D721Med (cell line): ENCODE results near the gene UNC119.

Experiments
- DNase-seq: peaks from one replicate; pipeline ENCODE4 v3.0.0; 2011; ENCODE audit warnings: low spot score; ENCODE audit not compliant: insufficient read length
- FAIRE-seq: peaks from 2 replicates; lab custom pipeline; 2011; peaks lifted over from hg19 to GRCh38; lab: Jason Lieb, UNC
- TF ChIP-seq, protein P1 (sequence below): IDR thresholded peaks from 2 replicates; pipeline ENCODE4 v1.5.1; 2012; ENCODE audit warnings: mild to moderate bottlenecking, control low read depth; ENCODE audit not compliant: insufficient read depth; ENCODE audit errors: missing control alignments

UNC119 gene

DNA sequence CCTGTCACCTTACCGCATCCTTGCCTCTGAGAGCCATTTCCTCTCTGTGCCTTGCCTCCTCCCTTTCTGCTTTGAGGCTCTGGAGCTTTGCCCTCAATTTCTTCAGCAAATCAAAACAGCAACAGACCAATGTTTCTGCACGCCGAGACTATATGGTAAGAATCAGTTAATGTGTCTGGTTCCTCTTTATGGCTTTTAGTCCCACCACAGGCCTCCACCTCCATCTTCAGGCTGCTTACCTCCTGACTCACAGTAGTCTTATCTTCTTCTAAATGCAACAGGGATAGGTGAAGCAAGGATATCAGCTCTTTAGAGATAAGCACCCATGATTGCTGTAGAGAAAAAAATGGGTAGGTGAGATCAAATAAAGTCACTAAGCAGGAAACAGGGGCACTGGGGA is 33.4 kb upstream of the UNC119 start:
- DNase-seq = no peak
- TF ChIP-seq, protein P1, sequence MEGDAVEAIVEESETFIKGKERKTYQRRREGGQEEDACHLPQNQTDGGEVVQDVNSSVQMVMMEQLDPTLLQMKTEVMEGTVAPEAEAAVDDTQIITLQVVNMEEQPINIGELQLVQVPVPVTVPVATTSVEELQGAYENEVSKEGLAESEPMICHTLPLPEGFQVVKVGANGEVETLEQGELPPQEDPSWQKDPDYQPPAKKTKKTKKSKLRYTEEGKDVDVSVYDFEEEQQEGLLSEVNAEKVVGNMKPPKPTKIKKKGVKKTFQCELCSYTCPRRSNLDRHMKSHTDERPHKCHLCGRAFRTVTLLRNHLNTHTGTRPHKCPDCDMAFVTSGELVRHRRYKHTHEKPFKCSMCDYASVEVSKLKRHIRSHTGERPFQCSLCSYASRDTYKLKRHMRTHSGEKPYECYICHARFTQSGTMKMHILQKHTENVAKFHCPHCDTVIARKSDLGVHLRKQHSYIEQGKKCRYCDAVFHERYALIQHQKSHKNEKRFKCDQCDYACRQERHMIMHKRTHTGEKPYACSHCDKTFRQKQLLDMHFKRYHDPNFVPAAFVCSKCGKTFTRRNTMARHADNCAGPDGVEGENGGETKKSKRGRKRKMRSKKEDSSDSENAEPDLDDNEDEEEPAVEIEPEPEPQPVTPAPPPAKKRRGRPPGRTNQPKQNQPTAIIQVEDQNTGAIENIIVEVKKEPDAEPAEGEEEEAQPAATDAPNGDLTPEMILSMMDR = no peak
- no peak for FAIRE-seq

GRCh38 chr17:28584434-28584833 is 32.0 kb upstream of the UNC119 start:
- FAIRE-seq (no peak), DNase-seq (no peak)
- TF ChIP-seq, protein P1 = no peak

DNA sequence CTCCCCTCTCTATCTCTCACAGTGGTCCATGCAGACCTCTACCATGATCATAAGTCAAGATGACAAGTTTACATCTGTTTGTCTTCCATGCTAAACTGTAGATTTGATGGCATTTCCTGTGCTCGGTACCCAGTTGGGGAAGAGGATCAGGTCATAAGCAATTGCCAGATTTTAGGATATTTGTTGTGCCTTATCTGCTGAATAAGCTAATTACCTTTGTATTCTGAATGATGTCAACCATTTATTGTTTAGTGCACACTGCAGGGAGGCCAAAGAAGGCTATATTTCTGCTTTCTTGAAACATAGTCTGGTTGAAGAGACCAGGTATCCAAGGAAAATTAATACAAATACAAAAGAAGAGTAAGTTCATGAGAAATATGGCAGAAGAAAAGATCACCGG is 30.1 kb upstream of the UNC119 start:
- TF ChIP-seq, protein P1 = no peak
- DNase-seq = no peak
- no peak for FAIRE-seq

- FAIRE-seq = no peak
Observed at GRCh38 chr17:28580959-28581358, 28.5 kb upstream of the UNC119 start.

DNA sequence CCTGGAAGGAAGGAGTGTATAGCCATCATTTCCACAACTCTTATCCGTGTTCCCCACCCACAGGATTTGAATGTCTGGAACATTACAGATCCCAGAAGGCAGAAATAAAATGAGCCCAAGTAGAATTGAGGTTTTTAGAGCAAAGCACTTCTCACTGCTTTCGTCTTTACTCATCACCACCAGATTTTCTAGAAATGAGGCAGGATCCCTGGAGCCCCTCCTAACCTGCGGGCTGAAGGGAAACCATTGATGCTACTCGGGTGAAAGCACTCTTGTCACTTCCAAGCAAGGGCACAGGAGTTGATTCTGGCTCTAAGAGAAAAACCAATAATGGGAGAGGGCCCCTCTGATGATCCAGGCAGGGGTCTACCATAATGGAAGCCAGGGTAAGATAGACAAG is 27.1 kb upstream of the UNC119 start:
- DNase-seq (no peak), FAIRE-seq (no peak)
- TF ChIP-seq, protein P1 = no peak

More at GRCh38 chr17:28580959-28581358, 28.5 kb upstream of the UNC119 start:
- TF ChIP-seq, protein P1 = no peak
- DNase-seq = no peak

- TF ChIP-seq, protein P1 = no peak
- DNase-seq (no peak), FAIRE-seq (no peak)
Observed at GRCh38 chr17:28578246-28579195, 26.1 kb upstream of the UNC119 start.

DNA sequence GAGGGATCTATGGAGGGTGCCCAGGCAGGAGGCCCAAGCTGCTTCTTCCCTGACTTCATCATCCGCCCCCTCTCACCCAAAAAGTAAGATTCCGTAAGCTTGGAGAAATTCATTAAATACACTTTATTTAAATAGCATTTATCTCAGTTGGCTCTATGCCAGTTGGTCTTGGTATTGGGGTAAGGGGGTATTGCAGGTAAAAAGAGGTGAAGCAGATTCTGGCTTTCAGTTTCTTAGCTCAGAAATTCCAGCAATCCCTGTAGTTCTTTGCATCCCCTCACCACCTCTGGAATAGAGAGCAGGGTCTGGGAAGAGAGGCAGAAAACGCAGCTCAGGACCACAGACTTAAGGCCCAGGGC is 25.0 kb upstream of the UNC119 start:
- no peak for FAIRE-seq
- DNase-seq = no peak
- TF ChIP-seq, protein P1 = no peak
